ENCODE measurements around the gene STK24.

DNA sequence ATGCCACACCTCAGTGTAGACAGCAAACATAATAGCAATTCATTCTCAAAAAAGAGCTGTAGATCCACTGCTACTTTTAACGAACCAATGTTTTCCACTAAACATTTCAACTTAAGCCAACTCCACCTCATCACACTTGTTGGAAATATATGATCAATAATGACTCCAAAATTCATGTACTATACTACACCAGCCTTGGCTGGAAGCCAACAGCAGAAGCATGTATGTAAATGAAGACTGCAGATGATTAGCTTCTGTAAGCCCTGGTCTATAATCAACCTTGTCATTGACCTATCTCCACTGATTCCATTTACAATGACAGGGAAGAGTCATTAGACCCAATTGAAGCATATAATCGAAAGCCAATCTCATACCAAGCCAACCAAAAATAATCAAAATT, 71.7 kb downstream of the STK24 start:
- TF ChIP-seq ZC3H10 (CRISPR knock-in tag; IDR thresholded peaks at IDR 0.05) (no peak), ISL1 (CRISPR knock-in tag; IDR thresholded peaks at IDR 0.05) (no peak), OSR1 (CRISPR knock-in tag; IDR thresholded peaks at IDR 0.05) (no peak), ZNF565 (CRISPR knock-in tag; conservative IDR thresholded peaks at IDR 0.05; ENCODE audit: low read depth) (no peak), RARB (CRISPR knock-in tag; IDR thresholded peaks at IDR 0.05) (no peak), ZFP30 (CRISPR knock-in tag; IDR thresholded peaks at IDR 0.05) (no peak), ARNTL (CRISPR knock-in tag; IDR thresholded peaks at IDR 0.05; ENCODE audit: borderline replicate concordance, low read depth) (no peak), TOX (CRISPR knock-in tag; IDR thresholded peaks at IDR 0.05; ENCODE audit: borderline replicate concordance) (no peak), ESRRG (CRISPR knock-in tag; IDR thresholded peaks at IDR 0.05) (no peak)
- TF ChIP-seq, protein P1, sequence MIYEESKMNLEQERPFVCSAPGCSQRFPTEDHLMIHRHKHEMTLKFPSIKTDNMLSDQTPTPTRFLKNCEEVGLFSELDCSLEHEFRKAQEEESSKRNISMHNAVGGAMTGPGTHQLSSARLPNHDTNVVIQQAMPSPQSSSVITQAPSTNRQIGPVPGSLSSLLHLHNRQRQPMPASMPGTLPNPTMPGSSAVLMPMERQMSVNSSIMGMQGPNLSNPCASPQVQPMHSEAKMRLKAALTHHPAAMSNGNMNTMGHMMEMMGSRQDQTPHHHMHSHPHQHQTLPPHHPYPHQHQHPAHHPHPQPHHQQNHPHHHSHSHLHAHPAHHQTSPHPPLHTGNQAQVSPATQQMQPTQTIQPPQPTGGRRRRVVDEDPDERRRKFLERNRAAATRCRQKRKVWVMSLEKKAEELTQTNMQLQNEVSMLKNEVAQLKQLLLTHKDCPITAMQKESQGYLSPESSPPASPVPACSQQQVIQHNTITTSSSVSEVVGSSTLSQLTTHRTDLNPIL (CRISPR knock-in tag; IDR thresholded peaks at IDR 0.05; ENCODE audit: low read depth): no peak
- TF ChIP-seq, protein P2, sequence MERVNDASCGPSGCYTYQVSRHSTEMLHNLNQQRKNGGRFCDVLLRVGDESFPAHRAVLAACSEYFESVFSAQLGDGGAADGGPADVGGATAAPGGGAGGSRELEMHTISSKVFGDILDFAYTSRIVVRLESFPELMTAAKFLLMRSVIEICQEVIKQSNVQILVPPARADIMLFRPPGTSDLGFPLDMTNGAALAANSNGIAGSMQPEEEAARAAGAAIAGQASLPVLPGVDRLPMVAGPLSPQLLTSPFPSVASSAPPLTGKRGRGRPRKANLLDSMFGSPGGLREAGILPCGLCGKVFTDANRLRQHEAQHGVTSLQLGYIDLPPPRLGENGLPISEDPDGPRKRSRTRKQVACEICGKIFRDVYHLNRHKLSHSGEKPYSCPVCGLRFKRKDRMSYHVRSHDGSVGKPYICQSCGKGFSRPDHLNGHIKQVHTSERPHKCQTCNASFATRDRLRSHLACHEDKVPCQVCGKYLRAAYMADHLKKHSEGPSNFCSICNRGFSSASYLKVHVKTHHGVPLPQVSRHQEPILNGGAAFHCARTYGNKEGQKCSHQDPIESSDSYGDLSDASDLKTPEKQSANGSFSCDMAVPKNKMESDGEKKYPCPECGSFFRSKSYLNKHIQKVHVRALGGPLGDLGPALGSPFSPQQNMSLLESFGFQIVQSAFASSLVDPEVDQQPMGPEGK (CRISPR knock-in tag; IDR thresholded peaks at IDR 0.05; ENCODE audit: borderline replicate concordance): no peak
- TF ChIP-seq, protein P3, sequence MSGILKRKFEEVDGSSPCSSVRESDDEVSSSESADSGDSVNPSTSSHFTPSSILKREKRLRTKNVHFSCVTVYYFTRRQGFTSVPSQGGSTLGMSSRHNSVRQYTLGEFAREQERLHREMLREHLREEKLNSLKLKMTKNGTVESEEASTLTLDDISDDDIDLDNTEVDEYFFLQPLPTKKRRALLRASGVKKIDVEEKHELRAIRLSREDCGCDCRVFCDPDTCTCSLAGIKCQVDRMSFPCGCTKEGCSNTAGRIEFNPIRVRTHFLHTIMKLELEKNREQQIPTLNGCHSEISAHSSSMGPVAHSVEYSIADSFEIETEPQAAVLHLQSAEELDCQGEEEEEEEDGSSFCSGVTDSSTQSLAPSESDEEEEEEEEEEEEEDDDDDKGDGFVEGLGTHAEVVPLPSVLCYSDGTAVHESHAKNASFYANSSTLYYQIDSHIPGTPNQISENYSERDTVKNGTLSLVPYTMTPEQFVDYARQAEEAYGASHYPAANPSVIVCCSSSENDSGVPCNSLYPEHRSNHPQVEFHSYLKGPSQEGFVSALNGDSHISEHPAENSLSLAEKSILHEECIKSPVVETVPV (CRISPR knock-in tag; IDR thresholded peaks at IDR 0.05): no peak
- TF ChIP-seq, protein P4, sequence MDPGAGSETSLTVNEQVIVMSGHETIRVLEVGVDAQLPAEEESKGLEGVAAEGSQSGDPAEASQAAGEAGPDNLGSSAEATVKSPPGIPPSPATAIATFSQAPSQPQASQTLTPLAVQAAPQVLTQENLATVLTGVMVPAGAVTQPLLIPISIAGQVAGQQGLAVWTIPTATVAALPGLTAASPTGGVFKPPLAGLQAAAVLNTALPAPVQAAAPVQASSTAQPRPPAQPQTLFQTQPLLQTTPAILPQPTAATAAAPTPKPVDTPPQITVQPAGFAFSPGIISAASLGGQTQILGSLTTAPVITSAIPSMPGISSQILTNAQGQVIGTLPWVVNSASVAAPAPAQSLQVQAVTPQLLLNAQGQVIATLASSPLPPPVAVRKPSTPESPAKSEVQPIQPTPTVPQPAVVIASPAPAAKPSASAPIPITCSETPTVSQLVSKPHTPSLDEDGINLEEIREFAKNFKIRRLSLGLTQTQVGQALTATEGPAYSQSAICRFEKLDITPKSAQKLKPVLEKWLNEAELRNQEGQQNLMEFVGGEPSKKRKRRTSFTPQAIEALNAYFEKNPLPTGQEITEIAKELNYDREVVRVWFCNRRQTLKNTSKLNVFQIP (CRISPR knock-in tag; IDR thresholded peaks at IDR 0.05; ENCODE audit: borderline replicate concordance, low read depth): no peak
